ENCODE results near the gene ABCC4.
A peak's percentile ranks its signal among the peaks of the same experiment; 100 is the strongest.

The ABCC4 gene

DNA sequence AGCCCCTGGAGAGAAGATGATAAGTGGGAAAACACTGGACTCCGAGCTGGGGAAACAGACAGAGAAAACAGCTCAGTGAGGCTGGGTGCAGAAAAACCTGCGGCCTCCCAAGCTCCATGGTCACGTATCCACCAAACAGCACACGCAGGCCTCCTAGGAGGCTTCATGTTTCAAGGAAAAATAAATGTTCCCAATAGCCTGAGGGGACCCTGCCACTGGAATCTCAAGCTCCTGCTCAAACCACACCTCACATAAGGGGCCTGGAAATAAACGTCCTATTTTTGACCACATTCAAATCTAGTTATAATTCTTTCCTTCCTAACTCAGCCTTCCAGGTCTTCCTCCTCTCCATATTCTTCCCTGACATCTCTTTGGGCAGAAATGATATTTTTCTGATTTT lies 225.7 kb downstream of the ABCC4 start:
- DNase-seq (ENCODE audit: low read depth): no peak
- no peak overlapping the region for H3K4me3 ChIP-seq (ENCODE audit: low read length)
- TF ChIP-seq, protein P1, sequence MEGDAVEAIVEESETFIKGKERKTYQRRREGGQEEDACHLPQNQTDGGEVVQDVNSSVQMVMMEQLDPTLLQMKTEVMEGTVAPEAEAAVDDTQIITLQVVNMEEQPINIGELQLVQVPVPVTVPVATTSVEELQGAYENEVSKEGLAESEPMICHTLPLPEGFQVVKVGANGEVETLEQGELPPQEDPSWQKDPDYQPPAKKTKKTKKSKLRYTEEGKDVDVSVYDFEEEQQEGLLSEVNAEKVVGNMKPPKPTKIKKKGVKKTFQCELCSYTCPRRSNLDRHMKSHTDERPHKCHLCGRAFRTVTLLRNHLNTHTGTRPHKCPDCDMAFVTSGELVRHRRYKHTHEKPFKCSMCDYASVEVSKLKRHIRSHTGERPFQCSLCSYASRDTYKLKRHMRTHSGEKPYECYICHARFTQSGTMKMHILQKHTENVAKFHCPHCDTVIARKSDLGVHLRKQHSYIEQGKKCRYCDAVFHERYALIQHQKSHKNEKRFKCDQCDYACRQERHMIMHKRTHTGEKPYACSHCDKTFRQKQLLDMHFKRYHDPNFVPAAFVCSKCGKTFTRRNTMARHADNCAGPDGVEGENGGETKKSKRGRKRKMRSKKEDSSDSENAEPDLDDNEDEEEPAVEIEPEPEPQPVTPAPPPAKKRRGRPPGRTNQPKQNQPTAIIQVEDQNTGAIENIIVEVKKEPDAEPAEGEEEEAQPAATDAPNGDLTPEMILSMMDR (conservative IDR thresholded peaks at IDR 0.05; ENCODE audit: low read length): no peak

DNA sequence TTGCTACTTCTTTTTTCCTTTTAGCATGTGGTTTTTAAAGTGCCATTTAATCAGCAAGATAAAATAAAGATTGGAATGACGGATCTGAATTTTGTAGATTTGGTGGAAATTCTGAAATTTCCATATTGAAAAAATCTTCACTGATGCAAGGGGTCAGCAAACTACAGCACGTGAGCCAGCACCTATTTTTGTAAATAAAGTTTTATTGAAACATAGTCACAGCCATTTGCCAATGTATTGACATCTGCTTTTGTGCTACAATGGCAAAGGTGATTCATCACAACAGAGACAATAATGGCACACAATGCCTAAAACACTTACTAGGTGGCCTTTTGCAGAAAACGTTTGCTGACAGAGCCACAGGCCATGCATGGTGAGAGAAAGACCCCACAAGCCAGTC lies 226.4 kb downstream of the ABCC4 start:
- no peak overlapping the region for H3K4me3 ChIP-seq (ENCODE audit: low read length)
- TF ChIP-seq, protein P1 (conservative IDR thresholded peaks at IDR 0.05; ENCODE audit: low read length): no peak
- no peak for DNase-seq (ENCODE audit: low read depth)

DNA sequence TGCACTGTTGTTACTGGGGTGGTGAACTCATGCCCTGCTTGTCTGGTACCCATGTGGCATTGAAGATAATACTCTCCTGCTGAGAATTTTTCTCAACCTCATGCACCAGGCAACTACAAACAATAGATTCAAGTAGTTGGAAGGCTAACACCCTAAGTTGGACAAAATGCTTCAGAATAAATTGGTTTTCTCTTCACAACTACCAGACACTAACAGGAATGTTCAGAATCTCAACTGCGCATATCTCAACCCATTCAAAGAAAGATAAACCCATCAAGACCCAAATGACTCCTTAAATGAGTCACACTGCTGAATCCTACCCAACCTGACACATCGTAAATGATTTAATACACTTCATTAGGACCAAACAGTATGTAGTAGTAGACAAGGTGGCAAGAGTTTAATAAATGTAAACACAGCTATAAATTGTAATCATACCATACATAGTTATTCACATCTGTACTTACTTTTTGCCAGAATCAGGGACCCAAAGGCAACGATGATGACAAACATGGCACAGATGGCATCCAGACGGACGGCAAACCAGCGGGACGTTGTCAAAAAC lies 227.4 kb downstream of the ABCC4 start:
- H3K4me3 ChIP-seq (ENCODE audit: low read length): no peak overlapping the region
- DNase-seq (ENCODE audit: low read depth): peak; percentile 89
- TF ChIP-seq, protein P1 (conservative IDR thresholded peaks at IDR 0.05; ENCODE audit: low read length): no peak

DNA sequence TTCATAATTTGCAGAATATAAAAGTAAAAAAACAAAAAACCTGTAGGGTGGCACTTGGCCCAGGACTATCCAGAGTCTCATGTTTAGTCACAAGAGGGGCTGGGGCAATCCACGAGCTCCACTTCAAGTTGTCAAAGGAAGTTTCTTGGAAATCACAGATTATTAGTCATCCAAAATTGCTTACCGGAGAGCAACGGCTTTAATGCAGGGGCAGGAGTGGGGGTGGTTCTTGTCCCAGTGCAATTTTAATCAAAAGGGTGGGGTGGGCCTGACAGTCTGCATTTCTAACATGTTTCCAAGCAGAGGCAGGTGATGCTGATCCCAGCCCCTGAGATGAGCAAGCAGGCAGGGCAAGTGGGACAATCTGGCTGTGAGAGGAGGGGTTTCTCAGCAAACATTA lies 233.9 kb downstream of the ABCC4 start:
- DNase-seq (ENCODE audit: low read depth): peak; percentile 16
- TF ChIP-seq, protein P1 (conservative IDR thresholded peaks at IDR 0.05; ENCODE audit: low read length): no peak
- H3K4me3 ChIP-seq (ENCODE audit: low read length): no peak overlapping the region

DNA sequence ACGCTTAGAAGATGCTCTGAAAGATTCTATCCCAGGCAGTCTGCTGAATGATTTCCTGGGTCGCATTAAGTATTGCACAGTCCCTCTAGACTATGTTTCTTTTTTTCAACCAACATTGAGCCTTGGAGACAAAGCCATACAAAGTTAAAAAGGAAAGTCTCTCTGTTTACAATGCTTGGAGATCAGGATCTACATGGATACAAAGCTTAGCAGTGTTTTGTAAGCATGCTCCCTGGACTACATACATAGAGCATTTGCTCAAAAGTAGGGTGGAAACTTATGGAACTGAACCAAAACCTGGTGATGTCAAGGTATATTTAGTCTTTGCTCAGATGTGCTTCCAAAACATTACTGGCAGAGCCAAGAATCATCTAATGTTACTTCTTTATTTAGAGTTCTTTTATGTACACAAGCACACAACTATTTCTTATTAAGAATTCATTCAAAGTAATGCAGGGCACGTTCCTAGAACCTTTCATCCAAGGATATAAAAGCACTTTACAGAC lies 241.2 kb downstream of the ABCC4 start:
- no peak for DNase-seq (ENCODE audit: low read depth)
- no peak overlapping the region for H3K4me3 ChIP-seq (ENCODE audit: low read length)

DNA sequence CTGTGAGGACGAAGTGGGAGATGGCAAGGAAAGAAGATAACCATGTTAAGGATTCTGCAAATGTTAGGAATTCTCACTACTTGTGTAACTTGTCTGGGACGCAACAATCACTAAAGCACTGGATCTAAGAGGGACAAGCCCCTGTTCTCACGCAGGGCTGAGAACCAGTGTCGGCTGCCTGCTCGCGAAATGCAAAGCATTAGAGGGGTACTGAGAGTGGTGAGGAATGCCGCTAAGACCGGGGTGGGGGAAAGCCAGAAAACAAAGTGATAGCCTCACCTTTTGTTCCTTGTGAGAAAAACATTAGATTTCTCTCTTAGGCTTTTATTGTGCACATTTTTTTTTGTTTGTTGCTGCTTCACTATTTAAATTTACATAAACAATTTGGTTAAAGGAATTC lies 241.9 kb downstream of the ABCC4 start:
- H3K4me3 ChIP-seq (ENCODE audit: low read length): no peak overlapping the region
- TF ChIP-seq, protein P1 (conservative IDR thresholded peaks at IDR 0.05; ENCODE audit: low read length): no peak
- DNase-seq (ENCODE audit: low read depth): no peak

More for the DNA sequence above, 241.2 kb downstream of the ABCC4 start:
- TF ChIP-seq, protein P1 (conservative IDR thresholded peaks at IDR 0.05; ENCODE audit: low read length): no peak

DNA sequence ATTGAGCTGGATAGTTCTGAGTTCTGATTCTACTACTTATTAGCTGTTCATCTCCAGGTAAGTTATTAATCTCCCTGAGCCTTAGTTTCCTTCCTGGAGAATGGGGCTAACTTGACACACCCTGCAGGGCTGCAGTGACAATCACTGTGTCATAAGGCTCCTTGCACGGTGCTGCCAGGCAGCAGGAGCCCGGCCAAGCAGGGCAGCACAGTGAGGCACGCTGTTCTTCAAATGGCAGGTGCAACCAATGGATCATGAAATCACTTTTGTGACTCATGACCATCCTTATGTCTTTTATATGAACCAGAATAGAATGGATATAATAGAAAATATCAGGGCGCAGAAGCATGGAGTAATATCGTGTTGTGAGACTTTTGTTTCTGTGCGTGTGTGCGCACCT lies 242.6 kb downstream of the ABCC4 start:
- TF ChIP-seq, protein P1 (conservative IDR thresholded peaks at IDR 0.05; ENCODE audit: low read length): no peak
- no peak for DNase-seq (ENCODE audit: low read depth)
- no peak overlapping the region for H3K4me3 ChIP-seq (ENCODE audit: low read length)
